ENCODE data around the gene OPRD1. TPM values are rescaled to one million over a fixed set of nuclear protein-coding genes. Genes with fewer than 3 reads are reported as not detected.

OPRD1 gene
- total RNA-seq, 4 donors from 2014 or later: under 0.01 to 0.23 (median 0.15) TPM

- Histone ChIP-seq H3K4me3 (no peak overlapping the region), H3K27me3 (peaks cover 0 to 29% (median 0%) of the 10 kb centered on the region in 4 donors), H3K27ac (replicated peaks in 1 of 4) (no peak overlapping the region), H3K4me1 (no peaks in the 10 kb centered on the region), H3K36me3 (no peaks in the 10 kb centered on the region), H3K9me3 (no peaks in the 10 kb centered on the region)
- TF ChIP-seq EP300 (IDR thresholded peaks at IDR 0.05) (no peak), CTCF (IDR thresholded peaks at IDR 0.05) (no peak), POLR2AphosphoS5 (IDR thresholded peaks at IDR 0.05) (no peak), POLR2A (IDR thresholded peaks at IDR 0.05; ENCODE audit: low read depth) (no peak)
- WGBS: 68% methylated on average over 8 of the region's 8 CpGs
- DNase-seq (ENCODE audit: extremely low spot score): no peak
- intact Hi-C loops (cut with DNase I): no loop called here
Measured at GRCh38 chr1:28855046-28855445, 43.1 kb downstream of the OPRD1 start.

GRCh38 chr1:28855469-28855951 is 43.5 kb downstream of the OPRD1 start:
- Histone ChIP-seq H3K9me3 (no peaks in the 10 kb centered on the region), H3K27me3 (peaks cover 0 to 29% (median 0%) of the 10 kb centered on the region in 4 donors), H3K36me3 (no peaks in the 10 kb centered on the region), H3K4me1 (no peaks in the 10 kb centered on the region), H3K27ac (replicated peaks in 1 of 4) (no peak overlapping the region), H3K4me3 (no peak overlapping the region)
- intact Hi-C loops (cut with DNase I): no loop called here
- 51% methylated on average over 11 of the region's 12 CpGs for WGBS
- DNase-seq (ENCODE audit: extremely low spot score): no peak
- TF ChIP-seq POLR2A (IDR thresholded peaks at IDR 0.05; ENCODE audit: low read depth) (no peak), CTCF (IDR thresholded peaks at IDR 0.05) (no peak), EP300 (IDR thresholded peaks at IDR 0.05) (no peak), POLR2AphosphoS5 (IDR thresholded peaks at IDR 0.05) (no peak)

GRCh38 chr1:28855969-28856368 is 44.0 kb downstream of the OPRD1 start:
- Histone ChIP-seq H3K4me3 (no peak overlapping the region), H3K4me1 (no peaks in the 10 kb centered on the region), H3K9me3 (no peaks in the 10 kb centered on the region), H3K36me3 (no peaks in the 10 kb centered on the region), H3K27me3 (peaks cover 0 to 29% (median 0%) of the 10 kb centered on the region in 4 donors), H3K27ac (replicated peaks in 1 of 4) (no peak overlapping the region)
- intact Hi-C loops (cut with DNase I): no loop called here
- no peak for TF ChIP-seq POLR2A (IDR thresholded peaks at IDR 0.05; ENCODE audit: low read depth)
- TF ChIP-seq EP300 (IDR thresholded peaks at IDR 0.05): no peak
- no peak for TF ChIP-seq CTCF (IDR thresholded peaks at IDR 0.05)
- no peak for TF ChIP-seq POLR2AphosphoS5 (IDR thresholded peaks at IDR 0.05)
- 61% methylated on average over 6 of the region's 7 CpGs for WGBS
- no peak for DNase-seq (ENCODE audit: extremely low spot score)

DNA sequence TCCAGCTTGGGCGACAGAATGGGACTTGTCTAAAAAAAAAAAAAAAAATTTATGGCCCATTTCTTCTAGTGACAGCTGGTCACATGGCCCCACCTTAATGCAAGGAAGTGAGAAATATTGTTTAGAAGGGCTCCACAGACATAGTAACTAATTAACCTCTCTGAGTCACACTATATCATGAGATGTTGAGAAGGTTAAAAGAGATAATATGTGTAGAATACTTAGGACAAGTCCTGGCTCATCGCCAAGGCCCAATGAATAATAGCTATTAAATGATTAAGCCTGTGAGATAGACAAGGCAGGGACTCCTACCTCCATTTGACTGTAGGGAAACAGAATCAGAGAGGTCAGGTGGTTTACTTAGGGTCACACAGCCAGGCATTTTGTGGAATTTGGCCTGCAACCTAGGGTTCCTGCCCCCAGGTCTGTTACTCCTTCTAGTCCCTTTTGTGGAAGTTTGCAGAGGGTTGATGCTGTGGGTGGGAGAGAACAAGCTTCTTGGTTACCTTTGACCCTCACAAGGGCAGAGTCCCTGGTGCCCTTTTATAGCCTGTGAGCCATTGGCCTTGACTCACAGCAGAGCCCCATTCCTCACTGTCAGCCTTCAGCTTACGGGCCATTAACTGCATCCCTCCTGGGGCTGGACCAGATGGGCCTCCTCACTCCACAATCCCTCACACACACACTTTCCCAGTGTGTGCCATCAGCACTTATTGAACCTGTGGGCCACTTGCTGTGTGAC is 48.5 kb downstream of the OPRD1 start:
- no peak for DNase-seq (ENCODE audit: extremely low spot score)
- no peak overlapping the region for H3K27ac ChIP-seq (replicated peaks in 1 of 4)
- no peaks in the 10 kb centered on the region for H3K4me1 ChIP-seq
- WGBS: 71% methylated on average over 3 of the region's 3 CpGs
- intact Hi-C loops (cut with DNase I): no loop called here
- H3K27me3 ChIP-seq: peaks cover 0 to 7% (median 0%) of the 10 kb centered on the region in 4 donors
- no peak for TF ChIP-seq CTCF (IDR thresholded peaks at IDR 0.05)
- TF ChIP-seq POLR2AphosphoS5 (IDR thresholded peaks at IDR 0.05): no peak
- TF ChIP-seq POLR2A (IDR thresholded peaks at IDR 0.05; ENCODE audit: low read depth): no peak
- TF ChIP-seq EP300 (IDR thresholded peaks at IDR 0.05): no peak
- H3K36me3 ChIP-seq: no peaks in the 10 kb centered on the region
- no peaks in the 10 kb centered on the region for H3K9me3 ChIP-seq
- no peak overlapping the region for H3K4me3 ChIP-seq

Measured in esophagus muscularis mucosa (tissue), 4 donors.